Cardiac muscle cell (in vitro differentiated cells and primary cell): ENCODE results near the gene GGCT. TPM values are rescaled to one million over a fixed set of nuclear protein-coding genes. Genes with fewer than 3 reads are reported as not detected.
"Not testable (repeated sequence)": the region's sequence is repeated elsewhere in the genome, so short reads cannot be mapped to it uniquely, and the experiment has no call there.

Experiments
- DNase-seq, 2 donors: peaks; one replicate each; pipeline versions ENCODE4 v3.0.0 to v3.0.0-alpha.2; 2010 to 2017; ENCODE audit warnings: low read depth in 1 of 2, low spot score in 1 of 2
- H3K27ac ChIP-seq: fragments of 200-600 bp; sonication (generic); 2 replicates; pipeline ENCODE4 v1.5.1; 2016
- H3K27me3 ChIP-seq: fragments of 200-600 bp; sonication (generic); 2 replicates; pipeline ENCODE4 v1.6.0; 2016; ENCODE audit warnings: control low read depth
- H3K36me3 ChIP-seq: fragments of 200-600 bp; sonication (generic); 2 replicates; pipeline ENCODE4 v1.5.1; 2016; ENCODE audit warnings: control low read depth
- H3K4me1 ChIP-seq: fragments of 200-600 bp; sonication (generic); 2 replicates; pipeline ENCODE4 v1.8.1; 2017; ENCODE audit warnings: low read depth, mild to moderate bottlenecking, mixed run types
- H3K4me3 ChIP-seq: fragments of 200-600 bp; sonication (generic); 2 replicates; pipeline ENCODE4 v1.5.1; 2016; ENCODE audit warnings: mild to moderate bottlenecking
- H3K9me3 ChIP-seq: fragments of 200-600 bp; sonication (generic); 2 replicates; pipeline ENCODE4 v1.5.1; 2017; ENCODE audit warnings: low read depth, mild to moderate bottlenecking, control low read depth
- polyA plus RNA-seq: library from polyadenylated mRNA; unstranded; fragments of >200 nt; fragmentation: Nextera tagmentation; extraction: Ambion mirVana; gene quantifications from 2 replicates; pipeline ENCODE4 v1.2.1, GENCODE V29; 2016
- total RNA-seq: library from RNA; depleted of rRNA; stranded (reverse); fragments of >200 nt; gene quantifications from 2 replicates; pipeline ENCODE4 v1.2.3, GENCODE V29; 2016
- TF ChIP-seq, protein P1 (sequence below): IDR thresholded peaks from 2 replicates; pipeline ENCODE4 v1.5.1; 2012; ENCODE audit warnings: low read depth, mild to moderate bottlenecking, low read length

Gene GGCT
- total and polyA plus RNA-seq, 2 experiments from 2014 or later = 49.8 to 81.2 TPM

DNA sequence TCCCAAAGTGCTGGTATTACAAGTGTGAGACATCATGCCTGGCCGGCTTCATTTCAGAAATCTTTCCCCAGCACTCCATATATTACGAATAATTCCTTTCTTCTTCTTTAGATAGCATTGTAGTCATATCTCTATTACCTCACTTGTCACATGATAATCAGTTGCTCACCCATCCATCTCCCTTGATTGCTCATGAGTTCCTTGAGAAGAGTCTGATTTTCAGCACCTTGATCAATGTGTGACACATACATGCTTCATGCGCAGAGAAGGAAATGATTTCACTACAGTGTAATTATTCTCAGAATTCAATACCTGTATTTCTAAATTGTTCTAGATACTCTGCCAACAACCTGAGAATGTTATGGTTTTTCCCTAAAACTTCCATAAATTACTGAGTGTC, 26.7 kb upstream of the GGCT start:
- Histone ChIP-seq H3K4me3 (no peak overlapping the region), H3K4me1 (no peaks in the 10 kb centered on the region), H3K36me3 (no peaks in the 10 kb centered on the region), H3K9me3 (no peaks in the 10 kb centered on the region), H3K27me3 (no peaks in the 10 kb centered on the region), H3K27ac (no peak overlapping the region)
- no peak for DNase-seq
- TF ChIP-seq, protein P1, sequence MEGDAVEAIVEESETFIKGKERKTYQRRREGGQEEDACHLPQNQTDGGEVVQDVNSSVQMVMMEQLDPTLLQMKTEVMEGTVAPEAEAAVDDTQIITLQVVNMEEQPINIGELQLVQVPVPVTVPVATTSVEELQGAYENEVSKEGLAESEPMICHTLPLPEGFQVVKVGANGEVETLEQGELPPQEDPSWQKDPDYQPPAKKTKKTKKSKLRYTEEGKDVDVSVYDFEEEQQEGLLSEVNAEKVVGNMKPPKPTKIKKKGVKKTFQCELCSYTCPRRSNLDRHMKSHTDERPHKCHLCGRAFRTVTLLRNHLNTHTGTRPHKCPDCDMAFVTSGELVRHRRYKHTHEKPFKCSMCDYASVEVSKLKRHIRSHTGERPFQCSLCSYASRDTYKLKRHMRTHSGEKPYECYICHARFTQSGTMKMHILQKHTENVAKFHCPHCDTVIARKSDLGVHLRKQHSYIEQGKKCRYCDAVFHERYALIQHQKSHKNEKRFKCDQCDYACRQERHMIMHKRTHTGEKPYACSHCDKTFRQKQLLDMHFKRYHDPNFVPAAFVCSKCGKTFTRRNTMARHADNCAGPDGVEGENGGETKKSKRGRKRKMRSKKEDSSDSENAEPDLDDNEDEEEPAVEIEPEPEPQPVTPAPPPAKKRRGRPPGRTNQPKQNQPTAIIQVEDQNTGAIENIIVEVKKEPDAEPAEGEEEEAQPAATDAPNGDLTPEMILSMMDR = no peak

DNA sequence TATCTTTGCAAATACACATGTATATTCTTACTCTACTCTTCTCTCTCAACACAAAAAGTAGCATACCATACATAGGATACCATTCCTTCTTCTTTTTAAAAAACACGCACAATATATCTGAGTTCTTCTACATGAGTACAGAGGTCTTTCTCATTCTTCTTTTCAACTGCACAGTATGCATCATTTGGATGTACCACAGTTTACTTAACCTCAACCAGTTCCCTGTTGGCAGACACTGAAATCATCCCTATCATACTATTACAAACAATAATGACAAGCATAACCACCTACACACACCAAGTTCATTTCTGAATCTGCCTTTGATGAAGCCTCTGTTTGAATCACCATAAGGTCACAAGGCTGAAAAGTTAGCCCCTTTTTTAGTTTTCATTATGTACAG, 25.7 kb upstream of the GGCT start:
- Histone ChIP-seq H3K27ac (no peak overlapping the region), H3K4me3 (no peak overlapping the region), H3K27me3 (no peaks in the 10 kb centered on the region), H3K9me3 (no peaks in the 10 kb centered on the region), H3K4me1 (no peaks in the 10 kb centered on the region), H3K36me3 (no peaks in the 10 kb centered on the region)
- TF ChIP-seq, protein P1 = no peak
- DNase-seq = no peak

GRCh38 chr7:30528779-30529178, 24.1 kb upstream of the GGCT start:
- Histone ChIP-seq H3K4me1 (no peaks in the 10 kb centered on the region), H3K36me3 (no peaks in the 10 kb centered on the region), H3K4me3 (no peak overlapping the region), H3K9me3 (no peaks in the 10 kb centered on the region), H3K27me3 (no peaks in the 10 kb centered on the region), H3K27ac (no peak overlapping the region)
- DNase-seq = no peak
- TF ChIP-seq, protein P1 = no peak

GRCh38 chr7:30527297-30527696, 22.7 kb upstream of the GGCT start:
- DNase-seq, H3K27ac ChIP-seq, H3K4me3 ChIP-seq, H3K36me3 ChIP-seq, H3K4me1 ChIP-seq, H3K9me3 ChIP-seq, H3K27me3 ChIP-seq: not testable (repeated sequence)

- no peaks in the 10 kb centered on the region for H3K4me1 ChIP-seq
- H3K36me3 ChIP-seq = no peaks in the 10 kb centered on the region
- H3K4me3 ChIP-seq = no peak overlapping the region
- TF ChIP-seq, protein P1 = no peak
- DNase-seq = no peak
- no peak overlapping the region for H3K27ac ChIP-seq
- H3K9me3 ChIP-seq = no peaks in the 10 kb centered on the region
- no peaks in the 10 kb centered on the region for H3K27me3 ChIP-seq
Measured at GRCh38 chr7:30526163-30526562, 21.5 kb upstream of the GGCT start.

- DNase-seq = no peak
- TF ChIP-seq, protein P1 = no peak
- no peak overlapping the region for H3K27ac ChIP-seq
- H3K4me1 ChIP-seq = no peaks in the 10 kb centered on the region
- H3K36me3 ChIP-seq = no peaks in the 10 kb centered on the region
- no peaks in the 10 kb centered on the region for H3K9me3 ChIP-seq
- H3K27me3 ChIP-seq = no peaks in the 10 kb centered on the region
- no peak overlapping the region for H3K4me3 ChIP-seq
Measured at GRCh38 chr7:30525429-30525828, 20.8 kb upstream of the GGCT start.
